ENCODE results near the gene ADCK1.
"Not testable (repeated sequence)": the region's sequence is repeated elsewhere in the genome, so short reads cannot be mapped to it uniquely, and the experiment has no call there.

Gene ADCK1

GRCh38 chr14:77799863-77800730 is at the start of gene ADCK1:
TSS of gene ADCK1 (plus strand) at chr14:77800109. CDS start at chr14:77818979, 18,870 bp downstream.
- H3K9me3 ChIP-seq (ENCODE audit: control insufficient read depth, low read depth, low read length), result no peaks in the 10 kb centered on the region

DNA sequence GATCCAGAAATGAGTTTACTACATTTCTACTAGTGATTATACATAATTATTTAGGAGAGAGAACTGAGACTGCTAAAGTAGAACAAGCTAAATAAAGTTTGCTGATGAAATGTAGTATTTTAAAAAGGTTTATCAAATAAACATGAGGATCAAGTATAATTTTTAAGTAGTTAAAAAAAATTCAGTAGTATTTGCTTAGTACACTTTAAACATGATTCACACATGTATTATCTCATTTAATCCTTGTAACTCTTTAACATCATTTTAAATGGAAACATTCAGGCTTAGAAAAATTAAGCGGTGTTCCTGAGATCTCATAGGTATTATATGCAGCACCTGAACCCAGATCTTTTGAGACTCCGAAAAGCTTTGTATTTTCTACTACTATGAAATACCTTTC is 47.6 kb upstream of the ADCK1 start:
- H3K36me3 ChIP-seq (ENCODE audit: control insufficient read depth, low read depth, low read length), result peaks cover 50% of the 10 kb centered on the region
- H3K27me3 ChIP-seq (ENCODE audit: control insufficient read depth, insufficient read depth, low read length), result no peaks in the 10 kb centered on the region
- H3K9ac ChIP-seq (ENCODE audit: low read length), result no peak overlapping the region
- H3K4me3 ChIP-seq (ENCODE audit: low read length), result no peak overlapping the region
- H3K27ac ChIP-seq (ENCODE audit: low read length), result no peak overlapping the region
- no peaks in the 10 kb centered on the region for H3K4me1 ChIP-seq (ENCODE audit: control insufficient read depth, low read depth, low read length)
- H3K9me3 ChIP-seq (ENCODE audit: control insufficient read depth, low read depth, low read length), result no peaks in the 10 kb centered on the region

More at GRCh38 chr14:77799863-77800730, at the start of gene ADCK1:
- H3K36me3 ChIP-seq (ENCODE audit: control insufficient read depth, low read depth, low read length), result no peaks in the 10 kb centered on the region
- H3K27me3 ChIP-seq (ENCODE audit: control insufficient read depth, insufficient read depth, low read length), result no peaks in the 10 kb centered on the region
- H3K4me3 ChIP-seq (ENCODE audit: low read length), result peak within 1 kb of the TSS; percentile 77
- H3K27ac ChIP-seq (ENCODE audit: low read length), result no peak within 1 kb of the TSS
- no peaks in the 10 kb centered on the region for H3K4me1 ChIP-seq (ENCODE audit: control insufficient read depth, low read depth, low read length)
- H3K9ac ChIP-seq (ENCODE audit: low read length), result peak within 1 kb of the TSS; percentile 76

- H3K36me3 ChIP-seq (ENCODE audit: control insufficient read depth, low read depth, low read length), result peaks cover 50% of the 10 kb centered on the region
- H3K9ac ChIP-seq (ENCODE audit: low read length), result no peak overlapping the region
- no peaks in the 10 kb centered on the region for H3K27me3 ChIP-seq (ENCODE audit: control insufficient read depth, insufficient read depth, low read length)
- no peak overlapping the region for H3K27ac ChIP-seq (ENCODE audit: low read length)
- no peaks in the 10 kb centered on the region for H3K4me1 ChIP-seq (ENCODE audit: control insufficient read depth, low read depth, low read length)
- no peak overlapping the region for H3K4me3 ChIP-seq (ENCODE audit: low read length)
- no peaks in the 10 kb centered on the region for H3K9me3 ChIP-seq (ENCODE audit: control insufficient read depth, low read depth, low read length)
These were observed 47.0 kb upstream of the ADCK1 start for GRCh38 chr14:77752799-77753516.

GRCh38 chr14:77760381-77761204 is 39.3 kb upstream of the ADCK1 start, which contains the start of gene SNW1:
TSS of gene SNW1 (minus strand) at chr14:77761156. CDS start at chr14:77761127, 29 bp downstream.
- no peaks in the 10 kb centered on the region for H3K27me3 ChIP-seq (ENCODE audit: control insufficient read depth, insufficient read depth, low read length)
- H3K27ac ChIP-seq (ENCODE audit: low read length), result peak within 1 kb of the TSS; percentile 89
- peaks cover 19% of the 10 kb centered on the region for H3K4me1 ChIP-seq (ENCODE audit: control insufficient read depth, low read depth, low read length)
- peak within 1 kb of the TSS; percentile 98 for H3K4me3 ChIP-seq (ENCODE audit: low read length)
- H3K9me3 ChIP-seq (ENCODE audit: control insufficient read depth, low read depth, low read length), result no peaks in the 10 kb centered on the region
- peak within 1 kb of the TSS; percentile 97 for H3K9ac ChIP-seq (ENCODE audit: low read length)
- H3K36me3 ChIP-seq (ENCODE audit: control insufficient read depth, low read depth, low read length), result peaks cover 5% of the 10 kb centered on the region

DNA sequence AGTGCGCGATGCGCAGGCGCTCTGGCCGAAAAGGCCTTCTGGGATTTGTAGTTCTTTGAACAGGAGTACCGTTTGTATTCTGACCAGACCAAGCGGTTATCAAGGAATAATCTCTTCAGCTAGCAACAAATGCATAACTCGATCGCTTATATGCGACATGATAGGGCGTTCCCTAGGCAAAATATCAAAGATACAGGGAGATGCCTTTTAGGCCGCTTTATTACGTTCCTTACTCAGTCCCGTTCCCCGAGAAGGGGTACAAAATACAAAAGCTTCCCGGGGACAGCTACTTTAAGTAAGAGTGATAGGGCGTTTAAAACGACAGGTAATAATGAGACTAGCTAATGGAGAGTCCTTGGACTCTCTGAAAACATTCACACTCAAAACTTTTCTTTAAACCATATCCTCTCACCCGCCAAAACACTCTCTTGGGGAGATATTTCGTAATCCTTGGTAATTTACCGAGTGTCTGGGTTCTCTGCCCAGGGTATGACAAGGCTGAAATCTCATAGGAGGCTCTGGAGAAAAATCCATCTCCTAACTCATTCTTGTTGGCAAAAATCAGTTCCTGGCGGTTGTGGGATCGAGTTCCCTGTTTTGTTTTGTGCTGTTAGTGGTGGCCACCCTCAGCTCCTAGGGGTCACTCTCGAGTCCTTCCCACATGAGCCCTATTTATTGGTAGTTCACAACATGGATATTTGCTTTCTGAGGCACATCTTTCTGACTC is 38.5 kb upstream of the ADCK1 start:
- Histone ChIP-seq H3K27ac (ENCODE audit: low read length) (peak overlapping the region; percentile 45), H3K36me3 (ENCODE audit: control insufficient read depth, low read depth, low read length) (peaks cover 5% of the 10 kb centered on the region), H3K27me3 (ENCODE audit: control insufficient read depth, insufficient read depth, low read length) (no peaks in the 10 kb centered on the region), H3K4me3 (ENCODE audit: low read length) (peak overlapping the region; percentile 98), H3K4me1 (ENCODE audit: control insufficient read depth, low read depth, low read length) (peaks cover 19% of the 10 kb centered on the region), H3K9me3 (ENCODE audit: control insufficient read depth, low read depth, low read length) (no peaks in the 10 kb centered on the region), H3K9ac (ENCODE audit: low read length) (peak overlapping the region; percentile 97)

- no peaks in the 10 kb centered on the region for H3K27me3 ChIP-seq (ENCODE audit: control insufficient read depth, insufficient read depth, low read length)
- H3K36me3 ChIP-seq (ENCODE audit: control insufficient read depth, low read depth, low read length), result peaks cover 5% of the 10 kb centered on the region
- no peak overlapping the region for H3K9ac ChIP-seq (ENCODE audit: low read length)
- H3K27ac ChIP-seq (ENCODE audit: low read length), result peak overlapping the region; percentile 45
- peaks cover 19% of the 10 kb centered on the region for H3K4me1 ChIP-seq (ENCODE audit: control insufficient read depth, low read depth, low read length)
- no peak overlapping the region for H3K4me3 ChIP-seq (ENCODE audit: low read length)
- no peaks in the 10 kb centered on the region for H3K9me3 ChIP-seq (ENCODE audit: control insufficient read depth, low read depth, low read length)
These were observed 36.6 kb upstream of the ADCK1 start for GRCh38 chr14:77763316-77763715.

DNA sequence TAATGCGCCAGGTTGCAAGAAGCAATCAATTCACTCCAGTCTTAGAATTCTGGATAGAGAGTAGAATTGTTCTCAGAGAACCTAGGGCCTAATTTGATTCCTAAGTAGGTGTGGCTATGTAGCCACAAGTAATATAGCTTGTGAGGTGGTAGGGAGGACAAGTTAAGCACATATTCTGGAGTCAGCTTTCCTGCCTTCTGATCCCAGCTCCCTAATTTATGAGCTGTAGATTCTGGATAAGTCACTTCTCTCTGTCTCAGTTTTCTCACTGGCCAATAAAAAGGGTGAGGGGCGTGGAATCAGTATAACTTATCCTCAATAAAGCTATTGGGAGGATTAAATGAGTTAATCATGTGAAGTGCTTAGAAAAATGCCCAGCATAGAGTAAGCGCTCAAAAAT is 35.9 kb upstream of the ADCK1 start:
- H3K36me3 ChIP-seq (ENCODE audit: control insufficient read depth, low read depth, low read length), result peaks cover 2% of the 10 kb centered on the region
- no peak overlapping the region for H3K4me3 ChIP-seq (ENCODE audit: low read length)
- no peaks in the 10 kb centered on the region for H3K27me3 ChIP-seq (ENCODE audit: control insufficient read depth, insufficient read depth, low read length)
- H3K4me1 ChIP-seq (ENCODE audit: control insufficient read depth, low read depth, low read length), result peaks cover 19% of the 10 kb centered on the region
- no peak overlapping the region for H3K9ac ChIP-seq (ENCODE audit: low read length)
- H3K27ac ChIP-seq (ENCODE audit: low read length), result peak overlapping the region; percentile 45
- H3K9me3 ChIP-seq (ENCODE audit: control insufficient read depth, low read depth, low read length), result no peaks in the 10 kb centered on the region

GRCh38 chr14:77768442-77769069 is 31.4 kb upstream of the ADCK1 start:
- not testable (repeated sequence) for H3K27me3 ChIP-seq (ENCODE audit: control insufficient read depth, insufficient read depth, low read length); H3K4me1 ChIP-seq (ENCODE audit: control insufficient read depth, low read depth, low read length); H3K9me3 ChIP-seq (ENCODE audit: control insufficient read depth, low read depth, low read length); H3K27ac ChIP-seq (ENCODE audit: low read length); H3K36me3 ChIP-seq (ENCODE audit: control insufficient read depth, low read depth, low read length); H3K9ac ChIP-seq (ENCODE audit: low read length); H3K4me3 ChIP-seq (ENCODE audit: low read length)

- H3K36me3 ChIP-seq (ENCODE audit: control insufficient read depth, low read depth, low read length); H3K4me3 ChIP-seq (ENCODE audit: low read length); H3K27me3 ChIP-seq (ENCODE audit: control insufficient read depth, insufficient read depth, low read length); H3K4me1 ChIP-seq (ENCODE audit: control insufficient read depth, low read depth, low read length); H3K9me3 ChIP-seq (ENCODE audit: control insufficient read depth, low read depth, low read length); H3K27ac ChIP-seq (ENCODE audit: low read length); H3K9ac ChIP-seq (ENCODE audit: low read length): not testable (repeated sequence)
These were observed 25.9 kb upstream of the ADCK1 start for GRCh38 chr14:77773966-77774365.

- no peak overlapping the region for H3K9ac ChIP-seq (ENCODE audit: low read length)
- H3K4me1 ChIP-seq (ENCODE audit: control insufficient read depth, low read depth, low read length), result peaks cover 10% of the 10 kb centered on the region
- H3K27ac ChIP-seq (ENCODE audit: low read length), result no peak overlapping the region
- H3K4me3 ChIP-seq (ENCODE audit: low read length), result no peak overlapping the region
- no peaks in the 10 kb centered on the region for H3K9me3 ChIP-seq (ENCODE audit: control insufficient read depth, low read depth, low read length)
- no peaks in the 10 kb centered on the region for H3K36me3 ChIP-seq (ENCODE audit: control insufficient read depth, low read depth, low read length)
- H3K27me3 ChIP-seq (ENCODE audit: control insufficient read depth, insufficient read depth, low read length), result no peaks in the 10 kb centered on the region
These were observed 17.7 kb upstream of the ADCK1 start for GRCh38 chr14:77782202-77782601.
